ENCODE results near the gene ECHDC3.

DNA sequence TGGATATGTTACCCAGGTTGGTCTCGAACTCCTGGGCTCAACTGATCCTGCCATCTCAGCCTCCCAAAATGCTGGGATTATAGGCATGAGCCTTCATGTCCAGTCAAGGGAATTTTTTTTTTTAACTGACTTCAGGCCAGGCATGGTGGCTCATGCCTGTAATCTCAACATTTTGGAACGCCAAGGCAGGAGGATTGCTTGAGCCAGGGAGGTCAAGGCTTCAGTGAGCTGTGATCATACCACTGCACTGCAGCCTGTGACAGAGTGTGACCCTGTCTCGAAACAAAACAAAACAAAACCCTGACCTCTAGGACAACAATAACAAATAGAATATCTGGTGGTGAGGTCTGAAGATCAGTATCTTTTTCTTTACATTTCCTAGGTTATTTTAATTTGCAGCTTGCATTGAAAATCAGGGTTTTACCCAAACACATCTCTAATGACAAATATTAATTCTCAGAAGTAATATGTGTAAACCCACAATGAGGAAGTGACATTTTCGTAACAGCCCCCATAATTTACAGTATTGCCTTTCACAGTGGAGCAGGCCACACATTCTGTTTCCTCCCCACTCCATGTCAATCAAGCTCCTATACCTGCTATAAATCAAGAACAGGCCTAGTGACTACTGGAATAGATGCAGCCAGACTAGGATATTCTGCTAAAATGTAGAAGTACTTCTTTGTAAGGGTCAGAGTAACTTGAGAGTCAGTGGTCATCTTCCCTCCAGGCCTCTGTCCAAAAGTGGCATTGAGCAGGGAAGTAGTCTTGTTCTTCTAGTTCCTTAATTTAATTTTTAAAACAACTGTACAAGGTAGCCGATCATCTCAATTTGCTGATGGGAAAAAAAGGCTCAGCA is 43.3 kb upstream of the ECHDC3 start:
- TF ChIP-seq, protein P1, sequence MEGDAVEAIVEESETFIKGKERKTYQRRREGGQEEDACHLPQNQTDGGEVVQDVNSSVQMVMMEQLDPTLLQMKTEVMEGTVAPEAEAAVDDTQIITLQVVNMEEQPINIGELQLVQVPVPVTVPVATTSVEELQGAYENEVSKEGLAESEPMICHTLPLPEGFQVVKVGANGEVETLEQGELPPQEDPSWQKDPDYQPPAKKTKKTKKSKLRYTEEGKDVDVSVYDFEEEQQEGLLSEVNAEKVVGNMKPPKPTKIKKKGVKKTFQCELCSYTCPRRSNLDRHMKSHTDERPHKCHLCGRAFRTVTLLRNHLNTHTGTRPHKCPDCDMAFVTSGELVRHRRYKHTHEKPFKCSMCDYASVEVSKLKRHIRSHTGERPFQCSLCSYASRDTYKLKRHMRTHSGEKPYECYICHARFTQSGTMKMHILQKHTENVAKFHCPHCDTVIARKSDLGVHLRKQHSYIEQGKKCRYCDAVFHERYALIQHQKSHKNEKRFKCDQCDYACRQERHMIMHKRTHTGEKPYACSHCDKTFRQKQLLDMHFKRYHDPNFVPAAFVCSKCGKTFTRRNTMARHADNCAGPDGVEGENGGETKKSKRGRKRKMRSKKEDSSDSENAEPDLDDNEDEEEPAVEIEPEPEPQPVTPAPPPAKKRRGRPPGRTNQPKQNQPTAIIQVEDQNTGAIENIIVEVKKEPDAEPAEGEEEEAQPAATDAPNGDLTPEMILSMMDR (IDR thresholded peaks at IDR 0.05) = no peak
- TF ChIP-seq POLR2AphosphoS5 (IDR thresholded peaks at IDR 0.05) = no peak

Data from breast epithelium (tissue), 3 donors.